Spleen (tissue), 7 donors: ENCODE results near the gene SERPINB4.

Experiments used
- CTCF ChIP-seq, 11 experiments: fragments of 200-600 bp in 7 of 11; fragments of 450-650 bp in 4 of 11; sonication (generic) in 4 of 11; IDR thresholded peaks in 8 of 11; conservative IDR thresholded peaks in 3 of 11; 1 replicate in 7 of 11; 2 replicates in 4 of 11; pipeline versions ENCODE4 v1.4.0 to v1.8.0; 2016 to 2021; ENCODE audit warnings: antibody characterized with exemption in 11 of 11, inconsistent platforms in 4 of 11, mild to moderate bottlenecking in 1 of 11
- POLR2A ChIP-seq, 3 donors: fragments of 450-650 bp; IDR thresholded peaks; one replicate each; pipeline ENCODE4 v1.5.1; 2017; ENCODE audit warnings: antibody characterized with exemption in 3 of 3, mild to moderate bottlenecking in 1 of 3
- donor health status: DM: no; HTN: no; CAD: no; lungs with moderate emphysema.
- donor health status: DM: no; HTN: no; CAD: no.
- donor health status: DM: no; HTN: no; CAD: no.

- TF ChIP-seq CTCF (IDR thresholded peaks at IDR 0.05 in 8 of 11, conservative IDR thresholded peaks at IDR 0.05 in 3 of 11) (no peak), POLR2A (IDR thresholded peaks at IDR 0.05) (no peak)
Measured at GRCh38 chr18:63592471-63592870, 51.6 kb downstream of the SERPINB4 start.
